ENCODE results near the gene MAP7. TPM values are rescaled to one million over a fixed set of nuclear protein-coding genes. Genes with fewer than 3 reads are reported as not detected.

The MAP7 gene
- total RNA-seq, 4 donors from 2014 or later, result 0.29 to 6.8 (median 1.1) TPM

GRCh38 chr6:136370988-136371728 is 179.1 kb downstream of the MAP7 start:
- no peaks in the 10 kb centered on the region for H3K36me3 ChIP-seq
- no peak for DNase-seq
- H3K4me3 ChIP-seq, result no peak overlapping the region
- TF ChIP-seq CTCF (IDR thresholded peaks at IDR 0.05) (no peak), POLR2A (IDR thresholded peaks at IDR 0.05) (no peak)
- no peaks in the 10 kb centered on the region for H3K4me1 ChIP-seq
- H3K27me3 ChIP-seq, result no peaks in the 10 kb centered on the region
- intact Hi-C loops (cut with DNase I; ENCODE audit: low total_unique reads), result no loop called here
- peak overlapping the region in 1 of 2 donors; percentile 16 for H3K27ac ChIP-seq
- H3K9me3 ChIP-seq, result no peaks in the 10 kb centered on the region

DNA sequence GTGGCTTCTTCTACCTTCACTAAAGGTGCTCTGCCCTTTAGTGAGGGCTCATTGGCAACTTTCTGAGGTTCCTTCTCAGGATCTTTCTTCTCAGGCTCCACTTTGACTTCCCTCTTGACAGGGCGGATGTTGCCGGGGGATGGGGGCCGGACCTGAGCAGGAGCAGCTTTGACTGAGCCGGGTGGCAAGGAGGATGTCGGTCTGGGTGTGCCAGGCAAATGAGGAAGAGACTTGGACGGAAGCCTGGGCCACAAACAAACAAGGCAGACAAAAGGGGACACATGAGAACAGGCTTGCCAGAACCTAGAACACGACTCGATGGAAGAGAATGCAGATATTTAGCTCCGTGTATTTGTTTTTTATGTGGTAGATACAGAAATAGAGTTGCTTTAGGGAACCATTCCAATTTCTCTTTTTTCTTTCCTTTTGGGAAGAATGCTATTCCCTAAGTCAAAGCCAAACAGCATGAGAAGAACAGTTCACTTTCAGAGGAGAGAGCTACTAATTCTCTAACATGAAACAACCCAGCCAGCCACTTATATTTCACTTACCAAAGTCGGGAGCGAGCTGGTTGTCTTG is 184.4 kb downstream of the MAP7 start:
- DNase-seq, result no peak
- Histone ChIP-seq H3K36me3 (no peaks in the 10 kb centered on the region), H3K27me3 (no peaks in the 10 kb centered on the region), H3K9me3 (no peaks in the 10 kb centered on the region), H3K4me3 (no peak overlapping the region), H3K27ac (no peak overlapping the region), H3K4me1 (no peaks in the 10 kb centered on the region)
- TF ChIP-seq CTCF (IDR thresholded peaks at IDR 0.05) (no peak), POLR2A (IDR thresholded peaks at IDR 0.05) (no peak)
- intact Hi-C loops (cut with DNase I; ENCODE audit: low total_unique reads), result no loop called here

- no peak overlapping the region for H3K27ac ChIP-seq
- H3K36me3 ChIP-seq, result no peaks in the 10 kb centered on the region
- H3K4me1 ChIP-seq, result no peaks in the 10 kb centered on the region
- intact Hi-C loops (cut with DNase I; ENCODE audit: low total_unique reads), result no loop called here
- TF ChIP-seq POLR2A (IDR thresholded peaks at IDR 0.05) (no peak), CTCF (IDR thresholded peaks at IDR 0.05) (no peak)
- no peak overlapping the region for H3K4me3 ChIP-seq
- H3K9me3 ChIP-seq, result no peaks in the 10 kb centered on the region
- H3K27me3 ChIP-seq, result no peaks in the 10 kb centered on the region
- DNase-seq, result no peak
Measured at GRCh38 chr6:136362421-136363356, 187.5 kb downstream of the MAP7 start.

DNA sequence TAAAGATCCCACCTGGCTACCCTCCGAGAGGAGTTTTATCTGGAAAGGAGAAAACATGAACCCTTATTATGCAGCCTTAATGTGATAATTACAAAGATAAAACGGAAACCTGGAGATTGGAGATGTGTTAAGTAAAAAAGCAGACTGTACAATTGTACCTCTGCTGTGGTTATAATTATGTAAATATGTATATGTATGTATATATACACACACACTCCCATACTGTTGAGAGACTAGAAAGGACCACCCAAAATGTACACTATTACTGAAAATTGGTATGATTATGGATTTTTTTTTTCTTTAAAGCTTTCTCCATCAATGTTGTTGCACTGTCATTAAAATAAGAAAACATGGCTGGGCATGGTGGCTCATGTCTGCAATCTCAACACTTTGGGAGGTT is 188.4 kb downstream of the MAP7 start:
- H3K27me3 ChIP-seq, result no peaks in the 10 kb centered on the region
- no peaks in the 10 kb centered on the region for H3K9me3 ChIP-seq
- no peaks in the 10 kb centered on the region for H3K4me1 ChIP-seq
- no peak for TF ChIP-seq POLR2A (IDR thresholded peaks at IDR 0.05)
- no peak for TF ChIP-seq CTCF (IDR thresholded peaks at IDR 0.05)
- intact Hi-C loops (cut with DNase I; ENCODE audit: low total_unique reads), result no loop called here
- H3K36me3 ChIP-seq, result no peaks in the 10 kb centered on the region
- H3K27ac ChIP-seq, result no peak overlapping the region
- no peak overlapping the region for H3K4me3 ChIP-seq
- DNase-seq, result no peak
